Measurements from ENCODE around the gene SMPD3. TPM values are rescaled to one million over a fixed set of nuclear protein-coding genes. Genes with fewer than 3 reads are reported as not detected.
A peak's percentile ranks its signal among the peaks of the same experiment; 100 is the strongest.

The SMPD3 gene
- total and polyA plus RNA-seq, 2 experiments from 2014 or later, result 0.57 to 0.83 TPM

GRCh38 chr16:68480084-68480995 is 32.0 kb upstream of the SMPD3 start:
- Histone ChIP-seq H3K27ac (ENCODE audit: low read depth) (no peak overlapping the region), H3K9me2 (ENCODE audit: insufficient read depth) (0 out of 2 replicates have a peak, but pooled peaks cover 3% of the 10 kb centered on the region), H3K27me3 (ENCODE audit: insufficient read depth) (no peaks in the 10 kb centered on the region), H3K79me2 (replicated peaks; ENCODE audit: insufficient read depth) (no peaks in the 10 kb centered on the region), H3K4me3 (no peak overlapping the region), H3K4me2 (no peak overlapping the region), H4K20me1 (replicated peaks; ENCODE audit: insufficient read depth) (no peaks in the 10 kb centered on the region), H3K36me3 (ENCODE audit: insufficient read depth) (no peaks in the 10 kb centered on the region; the same call in 1 of the 2 replicates), H3K4me1 (ENCODE audit: insufficient read depth) (peaks cover 11% of the 10 kb centered on the region; the same call in 1 of the 2 replicates), H2AFZ (no peak overlapping the region; the same call in 1 of the 2 replicates), H3F3A (replicated peaks; ENCODE audit: low read depth) (no peaks in the 10 kb centered on the region)
- Mint-ChIP-seq H3K27me3 (ENCODE audit: insufficient read depth, low read depth, poor library complexity) (peaks cover 2% of the 10 kb centered on the region), H3K36me3 (ENCODE audit: low read depth) (peaks cover 10% of the 10 kb centered on the region; the same call in 2 of the 3 replicates), H3K9me3 (peaks cover 12% of the 10 kb centered on the region), H3K4me1 (peaks cover 10% of the 10 kb centered on the region; the same call in 2 of the 3 replicates), H3K27ac (no peak overlapping the region), H3K4me3 (no peak overlapping the region)
- TF ChIP-seq NANOG (IDR thresholded peaks at IDR 0.05; ENCODE audit: borderline replicate concordance) (no peak), POLR2AphosphoS5 (IDR thresholded peaks at IDR 0.05; ENCODE audit: low read depth) (no peak), ZNF331 (CRISPR knock-in tag; IDR thresholded peaks at IDR 0.05; ENCODE audit: low read depth) (no peak), REST (IDR thresholded peaks at IDR 0.05; ENCODE audit: unreplicated experiment) (no peak), CREB1 (CRISPR knock-in tag; IDR thresholded peaks at IDR 0.05; ENCODE audit: low read depth) (no peak), JUNB (IDR thresholded peaks at IDR 0.05; ENCODE audit: unreplicated experiment) (no peak)
- DNase-seq (ENCODE audit: low spot score) (no peak), ATAC-seq (no peak)

GRCh38 chr16:68479271-68479670 is 31.0 kb upstream of the SMPD3 start:
- H3K4me3 Mint-ChIP-seq, result no peak overlapping the region

More at GRCh38 chr16:68479271-68479670, 31.0 kb upstream of the SMPD3 start:
- H3K36me3 Mint-ChIP-seq (ENCODE audit: low read depth), result peaks cover 10% of the 10 kb centered on the region; the same call in 2 of the 3 replicates
- no peak for TF ChIP-seq POLR2AphosphoS5 (IDR thresholded peaks at IDR 0.05; ENCODE audit: low read depth)
- DNase-seq (ENCODE audit: low spot score) (no peak), ATAC-seq (no peak)
- H3K36me3 ChIP-seq (ENCODE audit: insufficient read depth), result no peaks in the 10 kb centered on the region; the same call in 1 of the 2 replicates
- H3K9me3 Mint-ChIP-seq, result peaks cover 12% of the 10 kb centered on the region
- no peaks in the 10 kb centered on the region for H3K79me2 ChIP-seq (replicated peaks; ENCODE audit: insufficient read depth)
- H3K9me2 ChIP-seq (ENCODE audit: insufficient read depth), result 0 out of 2 replicates have a peak, but pooled peaks cover 3% of the 10 kb centered on the region
- H2AFZ ChIP-seq, result peak overlapping the region; percentile 72; the same call in 1 of the 2 replicates
- no peaks in the 10 kb centered on the region for H3K27me3 Mint-ChIP-seq (ENCODE audit: insufficient read depth, low read depth, poor library complexity)
- H3K27me3 ChIP-seq (ENCODE audit: insufficient read depth), result no peaks in the 10 kb centered on the region
- H3K4me2 ChIP-seq, result 0 out of 2 replicates have a peak overlapping the region, but pooled peaks have one; percentile 22
- H3K27ac Mint-ChIP-seq, result no peak overlapping the region; the same call in 1 of the 2 replicates
- H3F3A ChIP-seq (replicated peaks; ENCODE audit: low read depth), result no peaks in the 10 kb centered on the region
- peaks cover 11% of the 10 kb centered on the region; the same call in 1 of the 2 replicates for H3K4me1 ChIP-seq (ENCODE audit: insufficient read depth)
- H4K20me1 ChIP-seq (replicated peaks; ENCODE audit: insufficient read depth), result no peaks in the 10 kb centered on the region
- no peak overlapping the region for H3K4me3 ChIP-seq
- H3K27ac ChIP-seq (ENCODE audit: low read depth), result peak overlapping the region; percentile 7; the same call in 1 of the 2 replicates
- H3K4me1 Mint-ChIP-seq, result peaks cover 10% of the 10 kb centered on the region; the same call in 2 of the 3 replicates
